NCI-H1417 (cell line): Measurements from ENCODE around the gene DNAH2.
A peak's percentile ranks its signal among the peaks of the same experiment; 100 is the strongest.

ENCODE experiments used
- DNase-seq, 3 experiments: peaks; one replicate each; lab custom pipeline; 2025; lab: John Stamatoyannopoulos, UW

DNAH2 gene

GRCh38 chr17:7716901-7717755 is at the start of gene DNAH2:
Gene DNAH2, plus strand, starts transcription at chr17:7717744. Its CDS starts 1,991 bp downstream, at chr17:7719735.
- DNase-seq, result peak; percentile 71 to 95 (median 92)

GRCh38 chr17:7668482-7668881 is 49.1 kb upstream of the DNAH2 start:
- DNase-seq, result no peak

- DNase-seq, result peak in 2 of 3 experiments; percentile 1 to 21
Observed at GRCh38 chr17:7673239-7673638, 44.3 kb upstream of the DNAH2 start.

DNA sequence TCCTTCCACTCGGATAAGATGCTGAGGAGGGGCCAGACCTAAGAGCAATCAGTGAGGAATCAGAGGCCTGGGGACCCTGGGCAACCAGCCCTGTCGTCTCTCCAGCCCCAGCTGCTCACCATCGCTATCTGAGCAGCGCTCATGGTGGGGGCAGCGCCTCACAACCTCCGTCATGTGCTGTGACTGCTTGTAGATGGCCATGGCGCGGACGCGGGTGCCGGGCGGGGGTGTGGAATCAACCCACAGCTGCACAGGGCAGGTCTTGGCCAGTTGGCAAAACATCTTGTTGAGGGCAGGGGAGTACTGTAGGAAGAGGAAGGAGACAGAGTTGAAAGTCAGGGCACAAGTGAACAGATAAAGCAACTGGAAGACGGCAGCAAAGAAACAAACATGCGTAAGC is 42.6 kb upstream of the DNAH2 start:
- no peak for DNase-seq

- no peak for DNase-seq
Observed at GRCh38 chr17:7676533-7676932, 41.0 kb upstream of the DNAH2 start.

DNA sequence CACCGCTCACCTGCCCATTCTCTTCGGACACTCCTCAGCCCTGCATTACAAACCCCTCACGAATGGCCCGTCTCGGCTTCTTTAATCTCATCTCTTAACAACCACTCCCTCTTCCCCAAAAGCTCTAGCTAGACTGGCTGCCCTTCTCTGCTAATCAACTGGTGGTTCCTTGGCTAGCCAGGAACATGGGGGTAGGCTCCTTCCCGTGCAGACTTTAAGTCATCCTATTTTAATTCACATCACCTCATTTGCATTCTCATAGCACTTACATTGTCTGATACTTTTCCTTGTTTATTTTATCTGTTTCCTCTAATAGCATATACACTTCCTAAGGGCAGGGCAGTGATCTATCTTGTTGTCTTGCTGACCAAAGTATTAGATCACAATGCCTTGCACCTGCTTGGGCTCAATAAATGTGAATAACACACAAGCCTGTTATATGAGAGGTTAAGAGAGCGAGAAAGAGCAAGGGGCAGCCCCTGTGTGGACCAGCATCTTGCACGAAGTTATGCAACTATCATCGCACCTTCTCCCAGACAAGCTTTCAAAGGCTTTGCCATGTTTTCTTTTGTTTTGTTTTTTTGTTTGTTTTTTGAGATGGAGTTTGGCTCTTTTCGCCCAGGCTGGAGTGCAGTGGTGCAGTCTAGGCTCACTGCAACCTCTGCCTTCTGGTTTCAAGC is 40.0 kb upstream of the DNAH2 start:
- no peak for DNase-seq

GRCh38 chr17:7684851-7685532 is 32.6 kb upstream of the DNAH2 start:
- DNase-seq, result peak in 1 of 3 experiments; percentile 37

GRCh38 chr17:7685533-7686221 is 31.9 kb upstream of the DNAH2 start:
- DNase-seq, result peak; percentile 83 to 96 (median 90)

- peak; percentile 77 to 96 (median 90) for DNase-seq
Observed at GRCh38 chr17:7686222-7687071, 31.1 kb upstream of the DNAH2 start.

- DNase-seq, result peak; percentile 74 to 91 (median 82)
Observed at GRCh38 chr17:7687072-7687907, 30.3 kb upstream of the DNAH2 start, which contains the start of gene TP53. Gene TP53, minus strand, starts transcription at chr17:7687490. Its CDS starts 10,896 bp downstream, at chr17:7676594.

DNA sequence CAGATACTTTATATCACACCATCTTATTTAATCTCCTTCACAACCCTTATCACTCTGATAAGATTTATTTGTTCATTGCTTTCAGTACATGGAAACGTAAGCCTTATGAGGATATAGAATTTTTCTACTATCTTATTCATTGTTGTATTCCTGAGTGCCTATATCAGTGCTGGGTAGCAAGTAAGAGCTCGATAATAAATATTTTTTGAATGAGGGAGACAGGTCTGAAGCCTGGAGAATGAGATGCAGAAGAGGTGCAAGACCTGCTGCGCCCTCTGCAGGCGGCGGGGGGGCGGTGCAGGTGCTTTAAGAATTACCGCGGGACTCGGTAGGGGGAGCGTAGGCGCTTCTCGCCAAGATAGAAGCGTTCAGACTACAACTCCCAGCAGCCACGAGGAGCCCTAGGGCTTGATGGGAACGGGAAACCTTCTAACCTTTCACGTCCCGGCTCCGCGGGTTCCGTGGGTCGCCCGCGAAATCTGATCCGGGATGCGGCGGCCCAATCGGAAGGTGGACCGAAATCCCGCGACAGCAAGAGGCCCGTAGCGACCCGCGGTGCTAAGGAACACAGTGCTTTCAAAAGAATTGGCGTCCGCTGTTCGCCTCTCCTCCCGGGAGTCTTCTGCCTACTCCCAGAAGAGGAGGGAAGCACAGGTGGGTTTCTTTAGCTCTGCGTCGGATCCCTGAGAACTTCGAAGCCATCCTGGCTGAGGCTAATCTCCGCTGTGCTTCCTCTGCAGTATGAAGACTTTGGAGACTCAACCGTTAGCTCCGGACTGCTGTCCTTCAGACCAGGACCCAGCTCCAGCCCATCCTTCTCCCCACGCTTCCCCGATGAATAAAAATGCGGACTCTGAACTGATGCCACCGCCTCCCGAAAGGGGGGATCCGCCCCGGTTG is 29.4 kb upstream of the DNAH2 start, which contains the start of gene WRAP53:
WRAP53 (plus strand) TSS at position 570 of the 900 bp plus-strand sequence; CDS start at position 742, 172 bp downstream.
- DNase-seq, result peak; percentile 87 to 96 (median 93)

DNA sequence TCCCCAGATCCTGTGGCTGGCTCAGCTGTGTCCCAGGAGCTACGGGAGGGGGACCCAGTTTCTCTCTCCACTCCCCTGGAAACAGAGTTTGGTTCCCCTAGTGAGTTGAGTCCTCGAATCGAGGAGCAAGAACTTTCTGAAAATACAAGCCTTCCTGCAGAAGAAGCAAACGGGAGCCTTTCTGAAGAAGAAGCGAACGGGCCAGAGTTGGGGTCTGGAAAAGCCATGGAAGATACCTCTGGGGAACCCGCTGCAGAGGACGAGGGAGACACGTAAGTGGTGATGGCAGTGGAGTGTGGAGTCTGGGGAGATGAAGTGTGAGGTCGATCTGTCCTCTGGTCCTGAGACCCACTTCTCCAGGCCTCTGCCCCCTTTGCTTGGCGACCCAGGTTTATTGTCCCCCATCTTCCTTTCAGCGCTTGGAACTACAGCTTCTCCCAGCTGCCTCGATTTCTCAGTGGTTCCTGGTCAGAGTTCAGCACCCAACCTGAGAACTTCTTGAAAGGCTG is 28.7 kb upstream of the DNAH2 start:
- DNase-seq, result no peak

GRCh38 chr17:7695586-7695985 is 22.0 kb upstream of the DNAH2 start:
- DNase-seq, result no peak

GRCh38 chr17:7697828-7698588 is 19.5 kb upstream of the DNAH2 start:
- DNase-seq, result no peak

GRCh38 chr17:7700510-7700909 is 17.0 kb upstream of the DNAH2 start:
- DNase-seq, result no peak

GRCh38 chr17:7701681-7702080 is 15.9 kb upstream of the DNAH2 start:
- no peak for DNase-seq

DNA sequence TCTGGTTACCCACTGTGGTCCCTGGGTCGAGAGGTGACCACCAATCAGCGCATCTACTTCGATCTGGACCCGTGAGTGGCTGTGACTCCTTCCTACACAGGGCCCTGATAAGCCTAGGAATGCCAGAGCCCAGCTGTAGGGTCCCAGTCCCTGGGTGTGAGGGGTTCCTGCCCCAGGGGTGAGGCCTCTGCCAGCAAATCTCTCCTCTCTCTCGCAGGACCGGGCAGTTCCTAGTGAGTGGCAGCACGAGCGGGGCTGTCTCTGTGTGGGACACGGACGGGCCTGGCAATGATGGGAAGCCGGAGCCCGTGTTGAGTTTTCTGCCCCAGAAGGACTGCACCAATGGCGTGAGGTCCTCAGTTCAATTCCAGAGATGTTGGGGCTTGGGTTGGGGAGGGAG is 14.8 kb upstream of the DNAH2 start:
- no peak for DNase-seq
